OCI-LY1 (cell line): ENCODE measurements around the gene MAML1.

Source experiments
- EZH2 ChIP-seq: fragments of 200-600 bp; sonication (generic), shearing (Covaris generic); IDR thresholded peaks from 2 replicates; pipeline ENCODE4 v1.8.0; 2017; ENCODE audit warnings: borderline replicate concordance, mixed run types, mild to moderate bottlenecking, antibody characterized with exemption, low read length, moderate library complexity, mixed read lengths
- TF ChIP-seq, protein P1 (sequence below): fragments of 200-600 bp; sonication (generic), shearing (Covaris generic); IDR thresholded peaks from 2 replicates; pipeline ENCODE4 v1.5.1; 2017; ENCODE audit warnings: mild to moderate bottlenecking, antibody characterized with exemption, low read length, moderate library complexity, mixed read lengths

DNA sequence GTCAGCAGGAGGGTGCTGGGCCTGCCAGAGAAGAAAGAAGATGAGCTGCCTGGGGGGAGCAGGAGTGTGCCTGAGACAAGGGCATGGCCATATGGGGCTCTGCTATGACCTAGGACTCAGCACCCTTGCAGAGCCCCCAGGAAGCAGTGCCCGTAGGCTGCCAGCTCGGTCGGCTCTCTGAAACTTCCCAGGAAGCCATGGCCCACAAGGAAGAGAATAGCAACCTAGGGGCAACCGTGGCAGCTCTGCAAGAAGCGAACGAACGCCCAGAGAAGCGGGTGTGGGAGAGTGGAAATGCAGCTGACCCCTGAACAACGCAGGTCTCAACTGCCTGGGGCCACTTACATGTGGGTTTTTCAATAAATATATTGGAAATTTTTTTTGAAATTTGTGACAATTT is 50.5 kb downstream of the MAML1 start:
- TF ChIP-seq, protein P1, sequence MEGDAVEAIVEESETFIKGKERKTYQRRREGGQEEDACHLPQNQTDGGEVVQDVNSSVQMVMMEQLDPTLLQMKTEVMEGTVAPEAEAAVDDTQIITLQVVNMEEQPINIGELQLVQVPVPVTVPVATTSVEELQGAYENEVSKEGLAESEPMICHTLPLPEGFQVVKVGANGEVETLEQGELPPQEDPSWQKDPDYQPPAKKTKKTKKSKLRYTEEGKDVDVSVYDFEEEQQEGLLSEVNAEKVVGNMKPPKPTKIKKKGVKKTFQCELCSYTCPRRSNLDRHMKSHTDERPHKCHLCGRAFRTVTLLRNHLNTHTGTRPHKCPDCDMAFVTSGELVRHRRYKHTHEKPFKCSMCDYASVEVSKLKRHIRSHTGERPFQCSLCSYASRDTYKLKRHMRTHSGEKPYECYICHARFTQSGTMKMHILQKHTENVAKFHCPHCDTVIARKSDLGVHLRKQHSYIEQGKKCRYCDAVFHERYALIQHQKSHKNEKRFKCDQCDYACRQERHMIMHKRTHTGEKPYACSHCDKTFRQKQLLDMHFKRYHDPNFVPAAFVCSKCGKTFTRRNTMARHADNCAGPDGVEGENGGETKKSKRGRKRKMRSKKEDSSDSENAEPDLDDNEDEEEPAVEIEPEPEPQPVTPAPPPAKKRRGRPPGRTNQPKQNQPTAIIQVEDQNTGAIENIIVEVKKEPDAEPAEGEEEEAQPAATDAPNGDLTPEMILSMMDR: no peak
- no peak for TF ChIP-seq EZH2
